CD4-positive, alpha-beta T cell treated with Interleukin-4 for 1 hour (primary cell): Measurements from ENCODE around the gene GRPR.

Experiments used
- DNase-seq, 2 donors: peaks; one replicate each; pipeline ENCODE4 v3.0.0-alpha.2; 2020 to 2022

The GRPR gene

GRCh38 chrX:16186380-16187007 lies 63.1 kb downstream of the GRPR start:
- DNase-seq, result no peak

GRCh38 chrX:16187024-16187760 lies 63.8 kb downstream of the GRPR start:
- no peak for DNase-seq

GRCh38 chrX:16188687-16189086 lies 65.3 kb downstream of the GRPR start:
- DNase-seq, result no peak

GRCh38 chrX:16191605-16192004 lies 68.2 kb downstream of the GRPR start:
- DNase-seq, result no peak

- DNase-seq, result no peak
These were observed 73.5 kb downstream of the GRPR start for GRCh38 chrX:16196829-16197228.

GRCh38 chrX:16199343-16199742 lies 76.0 kb downstream of the GRPR start:
- DNase-seq, result no peak

- DNase-seq, result no peak
These were observed 79.6 kb downstream of the GRPR start for GRCh38 chrX:16202943-16203342.
